ENCODE data around the gene EPS8L1.

The EPS8L1 gene

GRCh38 chr19:55097864-55098715 lies 22.4 kb downstream of the EPS8L1 start:
- TF ChIP-seq CTCF (IDR thresholded peaks at IDR 0.05) = no peak
- Histone ChIP-seq H3K4me3 (no peak overlapping the region), H3K27ac (no peak overlapping the region)
- DNase-seq (ENCODE audit: low spot score) = no peak

GRCh38 chr19:55098716-55099556 lies 23.3 kb downstream of the EPS8L1 start:
- H3K4me3 ChIP-seq = no peak overlapping the region
- no peak for DNase-seq (ENCODE audit: low spot score)
- no peak for TF ChIP-seq CTCF (IDR thresholded peaks at IDR 0.05)
- H3K27ac ChIP-seq = peak overlapping the region in 1 of 2 donors; percentile 52

GRCh38 chr19:55099557-55100506 lies 24.2 kb downstream of the EPS8L1 start:
- TF ChIP-seq CTCF (IDR thresholded peaks at IDR 0.05) = no peak
- Histone ChIP-seq H3K27ac (peak overlapping the region in 1 of 2 donors; percentile 52), H3K4me3 (no peak overlapping the region)
- no peak for DNase-seq (ENCODE audit: low spot score)

- Histone ChIP-seq H3K4me3 (no peak overlapping the region), H3K27ac (no peak overlapping the region)
- DNase-seq (ENCODE audit: low spot score) = no peak
- no peak for TF ChIP-seq CTCF (IDR thresholded peaks at IDR 0.05)
Measured at GRCh38 chr19:55101261-55101660, 25.6 kb downstream of the EPS8L1 start.

GRCh38 chr19:55103190-55103589 lies 27.5 kb downstream of the EPS8L1 start:
- peak; percentile 49 for DNase-seq (ENCODE audit: low spot score)
- TF ChIP-seq CTCF (IDR thresholded peaks at IDR 0.05) = no peak
- Histone ChIP-seq H3K27ac (no peak overlapping the region), H3K4me3 (no peak overlapping the region)

GRCh38 chr19:55105237-55105636 lies 29.6 kb downstream of the EPS8L1 start:
- Histone ChIP-seq H3K4me3 (no peak overlapping the region), H3K27ac (no peak overlapping the region)
- no peak for TF ChIP-seq CTCF (IDR thresholded peaks at IDR 0.05)
- DNase-seq (ENCODE audit: low spot score) = no peak

All from coronary artery (tissue), 2 donors.